Measurements from ENCODE around the gene BBS12. TPM values are rescaled to one million over a fixed set of nuclear protein-coding genes. Genes with fewer than 3 reads are reported as not detected.

The BBS12 gene
- total and polyA plus RNA-seq, 9 of the 15 experiments (the other 6 are each of a cell fraction or from before 2014, with no cell fraction given), result 2.7 to 6.5 (median 3.3) TPM

GRCh38 chr4:122772311-122772710, 39.8 kb downstream of the BBS12 start (continued):
- TF ChIP-seq ZNF717 (CRISPR knock-in tag; IDR thresholded peaks at IDR 0.05) (no peak), BCOR (IDR thresholded peaks at IDR 0.05) (no peak), YY1 (IDR thresholded peaks at IDR 0.05; ENCODE audit: borderline replicate concordance in 1 of 3, control insufficient read depth in 1 of 3, extremely low read depth in 1 of 3, insufficient read depth in 3 of 3, insufficient read length in 1 of 3, insufficient replicate concordance in 2 of 3, low read depth in 1 of 3, low read length in 2 of 3) (peak in 1 of 3 experiments; percentile 83), POLR2H (tag; IDR thresholded peaks at IDR 0.05; ENCODE audit: low read depth) (no peak), TCF3 (CRISPR knock-in tag; IDR thresholded peaks at IDR 0.05) (no peak), POLR2AphosphoS5 (IDR thresholded peaks at IDR 0.05; ENCODE audit: control insufficient read depth, insufficient read depth, low read depth, low read length) (no peak), NR4A1 (CRISPR knock-in tag; IDR thresholded peaks at IDR 0.05) (no peak), NR4A1 (tag; IDR thresholded peaks at IDR 0.05) (0 out of 2 replicates have a peak, but pooled peaks have one; percentile 25), MED1 (CRISPR knock-in tag; IDR thresholded peaks at IDR 0.05; ENCODE audit: borderline replicate concordance) (no peak), CEBPB (tag; IDR thresholded peaks at IDR 0.05) (peak; percentile 88), NFE2 (IDR thresholded peaks at IDR 0.05; ENCODE audit: low read depth) (no peak), USF1 (CRISPR knock-in tag; IDR thresholded peaks at IDR 0.05) (no peak), PTBP1 (IDR thresholded peaks at IDR 0.05; ENCODE audit: low read depth, low read length) (no peak), ZNF695 (CRISPR knock-in tag; IDR thresholded peaks at IDR 0.05) (no peak), ZNF436 (CRISPR knock-in tag; IDR thresholded peaks at IDR 0.05) (no peak), STAT5B (CRISPR knock-in tag; IDR thresholded peaks at IDR 0.05) (no peak), SMAD4 (CRISPR knock-in tag; conservative IDR thresholded peaks at IDR 0.05) (0 out of 2 replicates have a peak, but pooled peaks have one; percentile 15), MEF2D (tag; conservative IDR thresholded peaks at IDR 0.05; ENCODE audit: low read depth) (no peak), MBD2 (IDR thresholded peaks at IDR 0.05; ENCODE audit: borderline replicate concordance, low read depth) (no peak), LARP7 (IDR thresholded peaks at IDR 0.05) (no peak), ZNF395 (CRISPR knock-in tag; IDR thresholded peaks at IDR 0.05) (no peak), SNIP1 (IDR thresholded peaks at IDR 0.05; ENCODE audit: low read depth) (no peak), CEBPG (CRISPR knock-in tag; IDR thresholded peaks at IDR 0.05) (no peak), CEBPG (tag; conservative IDR thresholded peaks at IDR 0.05 in 1 of 2, IDR thresholded peaks at IDR 0.05 in 1 of 2) (peak in 1 of 2 experiments; percentile 46; a peak in 2 of 4 replicates), ZNF707 (CRISPR knock-in tag; conservative IDR thresholded peaks at IDR 0.05) (no peak), IRF9 (tag; IDR thresholded peaks at IDR 0.05) (0 out of 2 replicates have a peak, but pooled peaks have one; percentile 28), XRCC3 (IDR thresholded peaks at IDR 0.05) (no peak), RBM25 (IDR thresholded peaks at IDR 0.05; ENCODE audit: low read depth, low read length, severe bottlenecking) (no peak), EWSR1 (IDR thresholded peaks at IDR 0.05; ENCODE audit: borderline replicate concordance, low read depth, partially characterized antibody) (no peak), NFIC (IDR thresholded peaks at IDR 0.05) (no peak)

Data from K562 (cell line).